Measurements from ENCODE around the gene KDM4C.

KDM4C gene

DNA sequence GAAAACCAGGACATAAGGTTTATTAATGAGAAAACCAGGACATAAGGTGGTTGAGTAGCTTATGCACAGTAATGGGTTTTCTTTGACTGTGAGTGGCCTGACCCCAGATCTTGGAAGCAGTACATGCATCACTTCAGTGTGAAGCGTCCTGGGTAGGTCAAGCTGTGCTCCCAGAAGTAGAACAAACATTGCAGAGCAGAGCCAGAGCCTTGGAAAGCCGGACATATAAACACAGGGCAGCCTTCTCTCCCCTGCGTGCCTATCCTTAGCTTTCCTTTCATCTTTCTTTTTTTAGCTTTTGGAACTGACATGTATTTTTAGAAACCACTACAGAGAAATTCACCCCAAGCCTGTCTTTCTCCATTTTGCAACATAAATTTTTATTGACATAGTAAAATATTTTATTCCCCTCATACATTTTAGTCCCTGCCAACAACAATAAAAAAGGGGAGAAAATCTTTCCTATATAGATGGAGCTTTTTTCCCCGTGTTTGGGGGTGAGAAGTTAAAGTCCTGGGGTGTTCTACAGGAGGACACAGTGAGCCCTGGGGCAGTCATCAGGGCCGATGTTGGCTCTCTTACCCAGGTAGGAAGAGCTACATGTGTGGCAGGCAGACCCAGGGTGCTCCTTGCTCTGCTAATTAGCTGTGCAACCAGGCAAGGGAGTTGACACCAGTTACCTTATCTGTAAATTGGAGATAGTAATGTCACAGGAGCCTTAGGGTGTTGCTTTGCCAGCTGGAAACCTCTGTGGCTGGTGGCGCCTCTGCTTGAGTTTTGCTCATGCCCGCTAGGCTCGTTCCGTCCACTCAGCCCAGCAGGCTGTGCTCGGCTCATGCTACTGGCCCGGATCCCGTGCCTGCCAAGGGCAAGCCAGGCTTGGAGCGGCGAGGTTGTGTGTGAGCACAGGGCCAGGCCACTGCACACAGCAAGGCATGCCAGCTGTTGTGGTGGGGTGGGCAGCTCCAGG, 389.6 kb downstream of the KDM4C start:
- DNase-seq: no peak

DNA sequence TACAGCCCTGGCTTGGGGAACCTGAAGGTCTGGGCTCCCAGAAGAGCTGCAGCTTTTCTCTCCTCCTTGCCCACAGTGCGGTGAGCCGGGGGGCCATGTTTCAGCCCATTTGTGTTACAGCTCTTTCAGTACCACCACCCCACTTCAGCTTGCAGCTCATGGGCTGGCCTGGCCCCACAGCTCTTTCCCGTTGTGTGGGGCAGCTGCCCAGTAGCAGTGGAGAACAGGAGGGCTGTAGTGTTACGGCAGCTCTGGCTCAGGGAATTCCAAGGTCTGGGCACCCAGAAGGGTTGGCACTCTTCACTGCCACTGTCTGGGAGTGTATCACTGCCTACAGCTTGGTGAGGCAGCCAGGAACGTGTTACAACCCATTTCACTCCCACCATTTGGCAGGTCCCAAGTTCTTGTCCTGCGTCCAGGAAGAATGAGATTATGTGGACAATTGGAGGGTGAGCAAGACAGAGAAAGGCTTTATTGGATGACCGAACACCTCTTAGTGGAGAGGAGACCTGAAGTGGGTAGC, 390.5 kb downstream of the KDM4C start:
- DNase-seq: no peak

DNA sequence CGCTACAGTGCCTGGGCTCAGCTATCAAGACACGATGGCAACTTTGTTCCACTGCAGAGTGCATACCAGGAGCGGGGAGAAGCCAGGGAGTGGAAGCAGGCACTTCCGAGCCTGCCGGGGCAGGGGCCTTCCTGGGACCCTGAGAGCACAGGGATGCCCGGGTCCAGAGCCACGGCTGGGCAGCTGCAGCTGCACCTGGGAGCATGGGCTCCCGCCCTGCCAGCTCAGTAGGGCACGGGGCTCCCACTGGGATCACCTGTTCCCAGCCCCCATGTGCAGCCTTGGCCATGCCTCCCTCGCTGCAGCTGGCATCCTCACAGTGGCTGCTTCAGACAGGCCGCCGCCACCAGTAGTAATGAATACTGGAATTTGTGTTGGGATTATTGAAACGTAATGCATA, 391.5 kb downstream of the KDM4C start:
- no peak for DNase-seq

DNA sequence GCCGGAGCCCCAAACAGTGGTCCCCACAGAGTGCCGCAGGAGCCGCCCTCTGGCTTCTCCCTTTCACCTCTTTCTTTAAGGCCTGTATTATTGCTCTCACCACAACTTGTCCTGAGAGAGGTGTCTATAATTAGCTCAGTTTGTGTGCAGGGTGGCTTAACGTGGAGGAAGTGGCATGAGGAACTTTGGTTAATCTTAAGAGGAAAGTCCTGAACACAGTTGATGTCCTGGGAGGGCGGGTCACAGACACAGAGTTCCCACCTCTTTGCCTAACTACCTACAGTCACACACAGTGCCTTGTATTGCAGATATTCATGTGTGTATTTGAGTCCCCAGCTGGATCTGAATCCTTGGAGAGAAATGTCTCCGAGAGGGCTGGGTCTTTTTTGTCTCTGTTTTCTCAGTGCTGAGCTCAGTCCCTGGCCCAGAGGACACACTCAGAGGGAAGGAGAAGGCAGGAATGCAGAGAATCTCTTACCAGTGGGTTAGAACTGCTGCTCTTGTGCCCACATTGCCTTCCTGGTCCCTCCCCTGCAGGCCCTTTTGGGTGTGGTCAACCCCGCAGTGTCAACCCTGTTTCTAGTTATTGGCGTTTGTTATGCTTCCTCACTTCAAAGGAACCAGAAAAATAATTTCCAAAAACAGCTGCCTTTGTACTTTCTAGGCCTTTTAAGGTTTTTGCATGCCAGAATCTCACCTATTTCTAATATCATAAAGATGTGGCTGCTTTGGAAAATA, 392.5 kb downstream of the KDM4C start:
- peak; percentile 37 for DNase-seq

DNA sequence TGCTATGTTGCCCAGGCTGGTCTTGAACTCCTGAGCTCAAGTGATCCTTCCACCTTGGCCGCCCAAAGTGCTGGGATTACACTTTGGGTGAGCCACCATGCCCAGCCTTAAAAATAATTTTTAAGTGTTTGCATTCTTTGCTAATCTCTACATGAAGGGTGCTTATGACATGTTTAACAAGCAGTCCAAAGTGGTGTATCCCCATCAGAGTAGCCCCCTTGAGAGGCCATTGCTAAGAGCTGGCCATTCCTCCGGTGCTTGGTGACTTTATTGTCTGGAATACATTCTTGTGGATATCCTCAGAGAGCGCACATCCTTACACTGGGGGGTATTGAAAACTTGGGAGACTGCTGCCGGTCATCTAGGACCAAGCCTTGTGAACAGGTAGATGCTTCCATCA, 395.4 kb downstream of the KDM4C start:
- no peak for DNase-seq

DNA sequence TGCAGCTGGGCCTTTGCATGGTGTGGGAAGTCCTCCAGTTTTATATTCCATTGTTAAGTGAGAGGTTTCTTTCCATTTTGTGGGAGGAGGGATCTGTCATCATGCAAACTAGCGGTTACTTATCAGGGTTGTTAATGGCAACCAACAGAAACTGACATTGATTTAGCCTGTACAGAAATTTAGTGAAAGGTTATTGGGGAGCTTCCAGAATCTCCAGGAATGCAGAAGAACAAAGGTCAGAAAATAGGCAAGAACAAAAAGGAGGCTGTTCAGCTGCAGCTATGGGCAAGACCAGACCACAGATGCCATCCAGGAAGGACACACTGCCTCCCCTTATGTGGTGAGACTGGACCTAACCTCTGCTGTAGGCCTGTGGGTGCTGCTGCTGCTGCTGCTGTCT, 395.8 kb downstream of the KDM4C start:
- no peak for DNase-seq

DNA sequence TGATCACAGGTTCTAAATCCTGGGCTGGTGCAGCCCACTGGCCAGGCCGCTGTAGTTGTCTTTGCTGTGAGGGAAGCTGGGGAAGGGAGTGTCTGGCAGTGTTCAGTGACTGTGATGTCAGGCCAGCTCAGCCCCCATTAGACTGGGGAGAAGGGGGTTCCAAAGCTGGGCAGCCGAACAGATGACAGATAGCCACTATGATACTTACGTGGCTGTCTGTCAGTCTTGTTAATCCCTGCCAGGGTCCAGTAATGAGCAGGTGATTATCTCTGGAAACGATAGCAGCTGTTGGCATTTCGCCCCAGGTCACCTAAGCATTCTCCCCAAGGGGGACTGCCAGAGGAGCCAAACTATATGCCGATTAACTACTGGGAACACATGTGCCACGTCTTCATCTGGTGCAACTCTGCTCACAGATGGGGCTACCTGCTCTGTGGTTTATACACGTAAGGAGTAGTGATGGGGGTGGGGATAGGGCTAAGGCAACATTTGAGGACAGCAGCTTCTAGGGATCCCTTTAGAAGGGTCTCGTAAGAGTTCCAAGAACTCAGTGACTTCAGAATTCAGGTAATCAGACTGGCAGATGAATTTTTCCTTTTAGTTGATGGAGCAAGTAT, 396.3 kb downstream of the KDM4C start:
- DNase-seq: no peak

DNA sequence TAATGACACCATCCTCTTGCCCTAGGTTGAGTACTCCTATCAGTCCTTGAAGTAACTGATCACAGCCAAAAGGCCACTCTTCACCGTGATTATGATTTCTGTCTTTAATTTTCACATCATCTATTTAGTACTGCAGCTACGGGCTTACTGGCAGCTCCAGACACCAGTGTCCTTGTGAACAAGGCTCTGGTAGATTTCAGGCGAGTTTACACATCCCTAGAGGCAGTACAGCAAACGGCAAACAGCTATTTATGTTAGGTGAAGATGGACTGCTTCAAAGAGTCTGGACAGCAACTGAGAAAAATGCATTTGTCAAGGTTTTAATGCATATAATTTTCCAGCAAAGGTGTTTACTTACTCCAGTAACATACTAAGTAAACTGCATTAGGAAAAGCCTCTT, 396.9 kb downstream of the KDM4C start:
- DNase-seq: no peak

DNA sequence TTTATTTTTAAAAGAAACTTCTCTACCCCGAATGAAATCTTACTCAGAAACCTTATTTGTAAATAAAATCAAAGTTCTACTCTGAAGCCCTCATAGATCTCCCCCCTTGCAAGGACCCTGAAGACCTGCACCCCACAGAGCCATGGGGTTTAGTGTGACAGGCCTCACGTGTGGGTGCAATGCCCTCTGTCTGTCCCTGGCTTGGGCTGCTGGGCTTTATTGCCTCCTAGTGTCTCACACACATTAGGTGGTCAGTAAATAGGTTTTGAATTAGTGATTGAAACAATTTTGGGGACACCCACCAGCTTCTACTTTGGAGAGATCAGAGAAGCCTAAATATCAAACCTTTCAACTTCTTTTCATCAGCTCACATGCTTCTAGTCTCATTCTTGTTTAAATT, 403.7 kb downstream of the KDM4C start:
- no peak for DNase-seq

DNA sequence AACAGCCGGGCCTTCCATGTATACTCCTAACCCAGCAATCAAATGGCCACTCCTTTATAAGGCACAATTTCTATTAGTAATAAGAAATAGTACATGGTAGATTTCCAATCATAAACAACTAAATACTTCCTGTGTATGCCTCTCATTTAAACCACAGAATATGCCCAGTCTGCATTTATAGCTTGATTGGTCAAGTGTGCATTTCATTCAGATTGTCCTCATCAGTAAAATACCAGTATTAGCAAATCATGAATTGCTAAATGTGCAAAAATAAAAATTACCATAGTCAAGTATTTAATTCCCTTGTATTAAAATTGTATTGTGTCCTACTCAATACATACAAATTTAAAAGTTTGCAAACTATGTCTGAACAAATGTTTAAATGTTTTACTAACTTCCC, 406.2 kb downstream of the KDM4C start:
- no peak for DNase-seq

DNA sequence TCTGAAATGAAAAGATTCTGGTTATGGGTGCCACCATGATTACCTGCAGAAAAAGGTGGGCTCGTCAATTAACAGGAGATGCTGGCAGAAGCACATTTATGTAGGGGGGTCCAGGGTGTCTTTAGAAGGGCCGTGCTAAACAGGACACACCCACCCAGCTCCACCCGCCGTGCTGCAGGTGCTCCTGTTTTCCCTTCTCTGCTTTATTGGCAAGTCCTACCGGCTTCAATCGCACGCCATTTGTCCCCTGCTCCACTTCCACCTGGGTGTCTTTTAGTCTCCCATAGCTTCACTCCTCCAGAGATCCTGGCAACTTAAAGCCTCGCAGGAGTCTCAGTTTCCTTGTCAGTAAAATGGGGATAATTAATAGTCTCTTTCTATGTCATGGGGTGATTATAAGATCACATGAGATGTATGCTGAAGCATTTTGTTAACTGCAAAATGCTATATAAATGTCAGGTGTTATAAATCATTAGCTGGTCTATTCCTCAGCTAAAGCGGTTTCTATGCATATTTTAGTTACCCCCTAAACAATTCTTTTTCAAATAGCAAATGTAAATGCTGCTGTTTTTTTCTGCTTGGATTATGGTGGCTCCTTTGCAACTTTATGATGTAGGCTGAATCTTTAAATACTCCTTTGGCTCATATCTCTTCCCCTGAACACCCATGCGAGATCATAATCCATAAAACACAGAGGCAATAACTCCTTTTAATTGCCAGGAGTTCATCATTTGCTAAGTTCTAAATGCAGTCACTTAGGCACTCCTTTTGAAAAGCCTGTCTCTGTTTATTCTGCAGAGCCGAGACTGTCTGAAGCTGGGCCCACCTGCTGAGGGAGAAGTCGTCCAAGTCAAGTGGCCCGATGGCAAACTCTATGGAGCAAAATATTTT, 406.9 kb downstream of the KDM4C start:
- no peak for DNase-seq

DNA sequence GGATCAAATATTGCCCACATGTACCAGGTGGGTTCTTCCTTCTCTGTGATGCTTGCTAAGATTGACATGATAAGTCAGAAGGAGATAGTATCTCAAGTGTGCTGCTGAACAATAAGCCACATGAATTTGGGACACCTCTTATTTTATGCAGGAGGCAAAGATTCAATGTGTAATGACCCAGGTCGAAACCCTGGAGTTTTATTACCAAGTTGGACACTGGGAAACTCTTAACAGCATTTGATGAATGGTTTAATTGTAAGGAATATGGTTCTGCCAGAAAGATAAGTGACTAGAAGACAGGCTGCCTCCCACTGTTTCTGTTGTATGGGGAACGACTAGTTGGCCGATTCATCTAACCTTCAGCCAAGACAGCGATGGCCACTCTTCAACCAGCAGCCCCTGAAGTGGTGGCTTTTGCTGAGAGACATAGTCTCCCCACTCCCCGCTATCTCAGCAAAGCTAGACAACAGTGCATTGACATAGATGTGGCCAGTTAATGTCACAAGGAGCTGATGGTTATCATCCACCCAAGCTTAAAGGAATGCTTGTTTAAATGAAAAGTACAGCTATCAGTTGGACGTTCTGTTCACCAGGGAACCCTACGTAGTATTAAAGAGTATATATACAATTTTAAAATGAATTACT, 407.7 kb downstream of the KDM4C start:
- DNase-seq: no peak

DNA sequence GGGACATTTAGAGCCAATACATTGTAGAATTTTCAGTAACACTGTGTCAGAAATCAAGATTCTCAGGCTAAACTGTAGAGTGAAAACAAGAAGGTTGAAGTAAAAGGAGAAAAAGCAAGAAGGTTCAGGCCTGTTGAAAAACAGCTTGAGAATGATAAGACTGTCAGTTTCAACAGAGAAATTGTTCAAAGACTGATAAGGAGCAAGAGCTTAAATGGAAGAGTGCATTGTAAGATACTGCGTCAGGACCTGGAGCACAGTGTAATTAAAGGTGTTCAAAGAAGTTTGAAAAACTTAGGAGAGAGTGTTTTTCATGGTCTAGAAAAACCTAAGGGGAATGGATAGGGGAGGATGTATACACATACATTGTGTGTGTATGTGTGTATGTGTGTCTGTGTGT, 408.3 kb downstream of the KDM4C start:
- DNase-seq: no peak

DNA sequence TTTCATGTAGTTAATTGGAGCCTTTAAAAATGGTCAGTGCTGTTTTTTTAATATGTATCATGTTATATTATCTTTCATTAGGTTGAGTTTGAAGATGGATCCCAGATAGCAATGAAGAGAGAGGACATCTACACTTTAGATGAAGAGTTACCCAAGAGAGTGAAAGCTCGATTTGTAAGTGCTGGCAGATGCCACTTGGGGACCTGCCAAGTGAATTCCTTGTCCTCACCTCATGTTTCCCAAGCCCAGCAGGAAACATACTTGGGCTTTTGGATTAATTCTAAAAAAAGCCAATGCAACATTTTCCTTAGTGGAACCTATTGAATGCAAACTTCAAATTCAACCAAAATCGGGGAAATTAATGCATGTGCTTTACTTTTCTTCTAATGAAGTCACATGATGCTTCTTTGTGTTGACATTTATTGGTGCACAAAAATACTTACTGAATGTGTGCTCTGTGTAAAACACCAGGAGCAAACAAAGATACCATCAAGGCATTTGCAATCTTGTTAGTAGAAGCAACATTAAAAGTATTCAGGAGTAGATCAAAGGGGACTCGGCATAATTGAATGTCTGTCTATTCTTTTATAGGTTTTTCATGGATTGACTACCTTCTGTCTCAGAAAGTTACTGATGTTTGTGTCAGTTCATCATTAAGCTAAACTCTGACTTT, 412.1 kb downstream of the KDM4C start:
- DNase-seq: no peak

DNA sequence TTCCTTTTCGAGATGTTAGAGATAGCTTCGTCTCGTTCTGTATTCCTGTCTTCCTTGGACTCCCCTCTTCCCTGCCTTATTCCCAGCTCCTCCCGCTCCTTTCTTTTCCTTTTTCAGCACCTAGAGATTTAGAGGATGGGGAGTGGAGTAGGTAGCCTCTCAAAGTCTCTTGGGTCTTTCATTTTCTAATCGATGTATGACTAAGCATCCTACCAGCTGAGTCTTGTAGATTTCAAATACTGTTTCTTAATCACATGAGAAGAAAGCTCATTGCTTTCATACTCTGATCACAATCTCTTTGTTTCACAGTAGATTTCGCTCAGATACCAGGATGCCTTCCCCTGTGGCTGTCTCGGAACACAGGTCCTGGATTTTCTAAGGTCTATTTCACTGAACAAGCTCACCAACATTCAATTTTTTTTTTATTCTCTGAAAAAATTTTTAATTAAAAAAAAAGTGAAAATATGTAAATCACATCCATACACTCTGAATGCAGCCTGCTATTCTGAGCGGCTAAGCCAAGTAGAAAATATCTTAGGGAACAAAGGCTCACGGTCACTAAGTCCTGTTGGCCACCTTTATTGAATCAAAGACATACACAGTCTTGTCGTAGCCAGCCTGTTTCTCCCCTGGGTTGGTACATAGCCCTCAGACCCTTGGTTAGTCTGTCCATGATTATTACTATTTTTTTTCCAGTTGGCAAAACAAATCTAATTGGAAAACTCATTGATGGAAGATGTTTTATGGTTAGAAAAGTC, 413.8 kb downstream of the KDM4C start:
- DNase-seq: no peak

DNA sequence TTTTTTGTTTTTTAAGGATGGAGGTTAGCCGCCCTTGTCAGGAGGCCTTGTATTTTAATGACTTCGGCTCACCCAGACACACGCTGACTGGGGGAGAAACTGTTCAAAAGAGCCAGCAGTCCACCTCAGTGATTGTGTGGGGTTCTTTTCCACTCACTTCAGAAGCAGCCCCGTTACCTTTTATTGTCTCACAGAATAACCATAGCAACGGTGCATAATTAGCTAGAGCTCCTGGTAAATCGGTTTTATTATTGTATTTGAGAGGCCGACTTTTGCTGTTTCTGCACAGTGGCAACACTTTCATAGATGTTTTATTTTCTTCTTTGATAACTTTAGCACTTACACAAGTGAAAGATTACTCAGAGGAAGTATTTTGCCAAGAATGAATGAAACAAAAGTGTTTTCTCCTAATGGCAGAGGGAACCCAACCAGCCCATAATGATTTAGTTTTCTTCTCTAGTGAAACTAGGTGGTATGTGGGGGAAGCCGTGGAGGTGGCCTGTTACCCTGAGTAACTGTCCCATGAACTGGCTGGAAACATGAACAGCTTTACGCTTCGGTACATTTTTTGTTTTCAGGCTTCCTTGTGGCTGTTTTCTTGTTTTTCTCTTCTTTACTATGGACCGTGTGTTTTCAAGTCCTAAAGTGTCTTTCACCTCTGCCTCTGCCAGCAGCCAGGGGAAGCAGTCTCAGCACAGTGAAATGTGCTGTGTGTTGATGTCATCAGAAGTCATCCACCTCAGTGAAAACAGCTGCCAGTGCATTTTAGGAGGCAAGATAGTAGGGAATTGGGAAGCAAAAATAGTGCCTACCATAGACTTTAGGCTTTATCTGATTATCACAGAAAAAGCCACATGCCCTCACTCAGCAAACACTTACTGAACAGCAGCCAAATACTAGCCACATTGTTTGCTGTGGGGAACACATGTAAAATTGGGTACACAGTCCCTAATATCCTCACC, 414.7 kb downstream of the KDM4C start:
- DNase-seq: no peak

DNA sequence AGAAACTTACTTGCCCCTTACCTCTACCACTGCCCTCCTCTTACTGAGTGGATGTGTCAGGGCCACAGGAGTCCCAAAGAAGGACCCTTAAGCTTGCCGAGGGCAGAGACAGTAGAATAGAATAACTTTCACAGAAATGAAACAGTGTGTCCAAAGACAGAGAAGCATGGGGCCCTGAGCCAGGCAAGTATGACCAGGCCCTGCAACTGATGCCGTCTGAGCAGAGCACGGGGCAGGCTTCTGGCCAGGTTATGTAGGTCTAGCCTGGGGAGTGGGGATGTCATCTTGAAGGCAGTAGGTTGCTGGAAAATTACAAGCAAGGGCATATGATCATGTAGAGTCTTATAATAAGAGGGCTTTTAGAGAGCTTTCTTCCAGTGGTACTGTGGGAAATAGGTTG, 415.4 kb downstream of the KDM4C start:
- no peak for DNase-seq

DNA sequence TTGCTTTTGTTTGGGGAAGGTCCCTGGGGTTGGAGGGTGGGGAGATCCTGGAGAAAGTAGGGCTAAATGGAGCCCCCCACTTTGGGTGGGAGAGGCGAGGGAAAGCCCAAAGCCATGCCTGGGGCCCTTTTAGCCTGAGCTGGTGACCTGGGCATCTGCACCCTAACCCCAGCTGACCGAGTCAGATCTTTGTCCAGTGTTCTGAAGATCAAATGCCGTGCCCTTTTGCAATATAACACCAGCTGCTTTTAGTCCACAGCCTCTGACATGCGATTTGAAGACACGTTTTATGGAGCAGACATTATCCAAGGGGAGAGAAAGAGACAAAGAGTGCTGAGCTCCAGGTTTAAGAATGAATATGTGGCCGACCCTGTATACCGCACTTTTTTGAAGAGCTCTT, 416.5 kb downstream of the KDM4C start:
- no peak for DNase-seq

DNA sequence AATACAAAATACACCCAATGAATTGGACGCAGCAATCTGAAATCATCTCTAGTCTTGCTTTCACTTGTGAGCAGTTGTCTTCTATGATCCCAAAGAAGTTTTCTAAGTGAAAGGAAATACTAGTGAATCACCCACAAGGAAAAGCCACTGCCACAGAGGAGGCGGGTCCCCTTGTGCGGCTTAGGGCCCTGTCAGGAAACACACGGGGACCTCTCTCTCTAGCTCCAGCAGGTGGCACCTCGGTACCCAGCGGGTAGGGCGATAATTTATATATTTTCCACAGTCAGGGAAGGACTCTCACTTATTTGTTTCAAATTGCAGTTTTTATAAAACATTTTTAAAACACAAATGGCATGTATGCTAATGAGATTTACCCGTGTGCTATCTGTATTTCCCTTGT, 417.1 kb downstream of the KDM4C start:
- no peak for DNase-seq
